NCI-H187 (cell line): ENCODE results near the gene CMTM4.
"Not testable (repeated sequence)": the region's sequence is repeated elsewhere in the genome, so short reads cannot be mapped to it uniquely, and the experiment has no call there.

ENCODE experiments used
- DNase-seq, 2 experiments: peaks; one replicate each; lab custom pipeline; 2025; lab: John Stamatoyannopoulos, UW

Gene CMTM4

GRCh38 chr16:66592814-66593213 is 103.7 kb downstream of the CMTM4 start:
- DNase-seq = no peak

DNA sequence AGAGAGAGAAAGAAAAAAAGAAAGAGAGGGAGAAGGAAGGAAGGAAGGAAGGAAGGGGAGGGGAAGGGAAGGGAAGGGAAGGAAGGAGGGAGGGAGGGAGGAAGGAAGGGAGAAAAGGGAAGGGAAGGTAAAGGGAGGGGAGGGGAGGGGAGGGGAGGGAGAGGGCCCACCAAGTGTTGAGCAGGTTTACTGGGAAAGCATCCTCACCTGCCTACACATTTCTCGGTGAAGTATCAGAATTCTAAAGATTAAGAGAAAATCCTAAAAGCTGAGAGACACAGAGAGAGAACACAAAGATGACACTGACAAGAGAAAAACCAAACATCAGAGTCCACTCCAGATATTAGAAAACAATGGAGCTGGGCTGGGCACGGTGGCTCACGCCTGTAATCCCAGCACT is 104.3 kb downstream of the CMTM4 start:
- DNase-seq = no peak

- DNase-seq = no peak
Measured at GRCh38 chr16:66591018-66591417, 105.5 kb downstream of the CMTM4 start.

- DNase-seq = no peak
Measured at GRCh38 chr16:66590322-66590721, 106.2 kb downstream of the CMTM4 start.

DNA sequence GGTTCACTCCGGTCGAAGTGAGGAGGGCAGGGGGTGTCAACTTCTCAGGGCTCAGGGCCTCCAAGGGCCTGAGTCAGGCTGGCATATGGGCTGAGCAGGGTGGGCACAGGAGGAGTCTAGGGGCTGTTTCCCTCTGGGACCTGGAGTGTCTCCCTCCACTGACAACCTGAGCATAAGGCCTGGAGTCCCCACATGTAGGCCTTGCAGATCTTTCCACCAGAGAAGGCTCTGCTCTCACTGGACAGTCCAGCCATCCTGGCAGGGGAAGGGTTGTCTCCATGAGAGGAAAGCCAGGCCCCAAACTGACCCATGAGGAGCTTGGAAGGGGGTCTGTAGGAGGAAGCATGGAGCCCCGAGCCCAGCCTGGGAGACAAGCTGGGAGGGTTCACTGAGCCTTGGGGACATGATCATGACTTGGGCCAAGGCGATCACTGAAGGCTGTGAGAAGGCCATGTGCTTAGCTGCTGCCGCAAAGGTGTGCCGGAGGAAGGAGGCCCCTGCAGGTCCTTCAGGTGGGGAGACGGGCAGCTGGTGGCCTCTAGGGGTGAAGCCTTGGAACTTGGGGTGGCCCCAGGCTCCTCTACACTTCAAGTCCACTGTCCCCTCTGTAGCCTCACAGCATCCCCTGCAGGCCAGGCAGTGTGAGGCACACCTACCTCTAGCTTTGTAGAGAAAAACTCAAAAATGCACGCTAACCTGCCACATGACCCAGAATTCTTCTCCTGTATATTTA is 107.4 kb downstream of the CMTM4 start:
- DNase-seq = no peak

- no peak for DNase-seq
Measured at GRCh38 chr16:66587881-66588600, 108.5 kb downstream of the CMTM4 start.

- no peak for DNase-seq
Measured at GRCh38 chr16:66585481-66586239, 110.9 kb downstream of the CMTM4 start.

DNA sequence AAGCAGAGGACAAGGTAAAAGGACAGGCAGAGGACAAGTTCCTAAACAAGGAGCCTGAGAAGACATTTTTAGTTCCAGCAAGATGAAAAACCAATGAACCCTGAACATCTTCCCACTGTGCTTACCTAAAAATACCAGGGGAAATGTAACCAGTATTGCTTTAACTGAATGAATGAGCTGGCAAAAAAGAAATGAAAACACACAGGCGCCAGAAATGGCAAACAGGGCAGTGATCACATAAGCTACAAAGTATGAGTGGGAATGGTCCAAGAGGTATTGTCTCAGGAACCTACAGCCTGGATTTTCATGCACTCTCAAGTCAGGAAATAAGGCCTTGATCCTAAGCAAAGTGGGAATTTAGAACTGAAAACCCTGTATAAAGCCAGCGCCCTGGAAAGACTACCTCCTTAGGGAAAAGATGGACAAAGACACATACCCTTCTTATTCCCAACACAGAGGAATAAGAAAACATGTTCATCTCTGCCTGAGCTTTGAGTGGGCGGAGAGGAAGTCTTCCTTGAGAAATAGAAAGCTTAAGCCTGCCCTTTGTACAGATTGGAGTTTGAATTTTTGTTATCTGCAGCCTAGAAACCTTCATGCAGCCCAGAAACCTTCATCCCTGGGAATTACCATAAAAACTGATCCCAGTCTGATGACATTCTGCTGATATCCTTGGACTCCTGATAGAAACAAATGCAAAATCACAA is 115.1 kb downstream of the CMTM4 start:
- no peak for DNase-seq

- DNase-seq = no peak
Measured at GRCh38 chr16:66580605-66581209, 115.8 kb downstream of the CMTM4 start.

GRCh38 chr16:66578651-66579531 is 117.7 kb downstream of the CMTM4 start, which contains the start of gene CMTM2:
TSS of gene CMTM2 (plus strand) at chr16:66579463. CDS start at chr16:66579608, 145 bp downstream.
- DNase-seq = no peak

DNA sequence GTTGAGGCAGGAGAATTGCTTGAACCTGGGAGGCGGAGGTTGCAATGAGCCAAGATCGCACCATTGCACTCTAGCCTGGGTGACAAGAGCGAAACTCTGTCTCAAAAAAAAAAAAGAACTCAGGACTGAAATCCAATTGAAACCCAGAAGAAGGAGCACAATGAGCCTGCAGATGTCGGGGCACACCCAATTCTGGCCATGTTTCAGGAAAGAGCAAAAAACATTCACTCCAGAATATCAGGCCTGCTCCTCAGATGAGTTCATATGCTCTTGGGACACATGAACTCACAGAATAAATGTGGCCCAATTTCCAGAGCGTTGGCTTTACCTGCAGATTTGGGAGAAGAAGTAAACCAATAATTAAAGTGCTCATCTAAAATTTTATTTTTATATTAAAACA is 120.2 kb downstream of the CMTM4 start:
- no peak for DNase-seq

DNA sequence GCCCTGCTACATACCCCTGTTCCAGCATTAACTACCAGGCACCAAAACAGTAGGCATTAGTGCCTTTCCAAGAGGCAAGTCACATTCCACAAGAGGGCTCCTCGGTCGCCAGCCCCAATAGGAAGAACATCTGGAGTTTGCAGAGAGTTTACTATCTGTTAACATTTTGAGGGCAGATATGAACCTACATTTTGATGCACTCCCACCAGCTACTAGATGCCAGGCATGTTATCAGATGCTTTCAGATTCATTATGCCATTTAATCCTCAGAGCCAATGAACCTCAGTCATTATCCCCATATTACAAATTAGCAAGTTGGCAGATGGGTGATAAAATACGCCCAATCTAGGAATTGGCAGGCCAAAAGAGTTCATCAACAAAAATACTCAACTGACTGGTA is 121.5 kb downstream of the CMTM4 start:
- DNase-seq = no peak

GRCh38 chr16:66574531-66574930 is 122.0 kb downstream of the CMTM4 start:
- no peak for DNase-seq

DNA sequence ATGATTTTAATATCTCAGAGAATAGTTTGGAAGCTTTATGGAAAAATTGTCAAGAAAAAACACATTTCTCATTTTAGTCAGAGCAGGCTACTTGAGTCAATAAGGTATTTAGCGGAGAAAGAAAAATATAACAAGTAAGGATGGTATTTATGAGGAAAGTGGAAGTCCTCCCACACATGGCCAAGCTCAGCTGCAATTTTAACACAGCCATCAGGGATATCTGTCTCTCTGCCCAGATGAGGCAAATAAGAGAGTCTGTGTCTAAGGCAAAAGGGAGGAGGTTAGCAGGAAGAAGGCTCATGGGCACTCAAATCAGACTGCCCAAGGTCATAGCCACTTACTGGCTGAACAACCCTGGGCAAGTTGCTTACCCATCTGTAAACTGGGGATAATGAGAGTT is 122.5 kb downstream of the CMTM4 start:
- no peak for DNase-seq

- no peak for DNase-seq
Measured at GRCh38 chr16:66572356-66572755, 124.2 kb downstream of the CMTM4 start.

GRCh38 chr16:66569827-66570405 is 126.6 kb downstream of the CMTM4 start:
- DNase-seq = no peak

GRCh38 chr16:66569131-66569530 is 127.4 kb downstream of the CMTM4 start:
- no peak for DNase-seq

GRCh38 chr16:66568355-66568754 is 128.2 kb downstream of the CMTM4 start:
- DNase-seq = no peak

- DNase-seq = not testable (repeated sequence)
Measured at GRCh38 chr16:66567270-66567669, 129.3 kb downstream of the CMTM4 start.
